ENCODE data around the gene TXNRD3. TPM values are rescaled to one million over a fixed set of nuclear protein-coding genes. Genes with fewer than 3 reads are reported as not detected.
A peak's percentile ranks its signal among the peaks of the same experiment; 100 is the strongest.

TXNRD3 gene
- total RNA-seq, 1 donor from 2014 or later = 10.3 TPM

DNA sequence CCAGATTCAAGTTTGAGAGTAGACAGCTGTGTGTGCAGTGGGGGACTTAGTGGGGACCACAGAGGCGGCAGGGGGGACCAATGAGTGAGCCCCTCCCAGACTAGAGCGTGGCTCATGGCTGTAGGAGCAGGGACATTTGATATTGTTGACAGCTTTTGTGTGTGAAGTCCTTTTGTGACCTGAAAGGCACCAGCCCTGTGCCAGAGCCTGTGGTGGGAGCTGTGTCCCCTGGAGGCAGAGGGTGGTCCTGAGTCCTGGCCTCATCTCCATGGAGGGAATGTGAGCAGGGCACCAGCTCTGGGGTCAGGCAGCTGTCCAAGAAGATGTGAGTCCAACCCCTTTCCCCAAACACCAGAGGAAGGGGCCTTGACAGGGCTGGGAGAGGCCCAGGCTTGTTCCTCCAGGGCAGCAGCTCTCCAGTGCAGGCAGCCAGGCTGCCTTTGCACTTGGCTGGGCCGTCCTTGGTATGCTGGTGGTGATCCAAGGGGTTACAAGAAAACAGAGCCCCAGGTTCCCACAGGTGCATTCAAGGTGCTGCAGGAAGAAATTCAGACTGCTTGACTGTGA is 86.1 kb downstream of the TXNRD3 start:
- DNase-seq = no peak
- Histone ChIP-seq H3K9me3 (no peaks in the 10 kb centered on the region), H3K4me3 (no peak overlapping the region), H3K4me1 (no peaks in the 10 kb centered on the region), H3K36me3 (no peaks in the 10 kb centered on the region), H3K27me3 (no peaks in the 10 kb centered on the region), H3K27ac (no peak overlapping the region)
- TF ChIP-seq CTCF (IDR thresholded peaks at IDR 0.05) = no peak
- ATAC-seq = no peak
- intact Hi-C loops (cut with DNase I) = no loop called here

DNA sequence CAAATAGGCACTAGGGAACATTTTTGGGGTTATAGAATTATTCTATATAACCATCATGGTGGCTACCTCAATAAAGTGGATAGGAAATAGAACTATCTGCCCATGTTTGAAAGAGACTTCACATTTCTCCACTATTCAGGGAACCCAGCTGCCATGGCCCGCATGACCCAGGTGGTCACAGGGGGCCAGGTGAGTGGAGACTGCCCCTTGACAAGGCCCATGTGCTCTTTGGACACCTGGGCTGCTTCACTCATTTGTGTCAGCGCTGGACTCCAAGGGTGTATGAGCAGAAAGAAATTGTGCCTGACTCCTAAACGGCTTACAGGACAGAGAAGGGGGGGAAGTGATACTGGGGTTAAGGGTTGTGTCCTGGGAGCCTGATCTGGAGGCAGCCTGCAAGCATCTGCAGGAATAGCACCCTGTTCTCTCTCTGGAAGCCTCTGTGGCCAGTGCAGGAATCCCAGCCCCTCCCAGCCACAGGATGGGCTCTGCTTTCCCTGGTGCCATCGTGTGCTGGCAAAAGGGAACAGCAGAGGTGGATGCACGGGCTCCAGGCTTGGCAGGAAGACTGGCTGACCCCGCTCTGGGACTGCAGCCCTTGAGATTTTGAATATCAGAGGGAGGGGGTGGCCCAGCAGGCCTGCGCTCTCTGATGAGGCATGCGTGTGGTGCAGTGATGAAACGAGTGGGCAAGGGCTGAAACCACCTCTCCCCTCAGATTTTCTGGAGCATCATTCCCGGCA is 87.1 kb downstream of the TXNRD3 start:
- Histone ChIP-seq H3K4me1 (no peaks in the 10 kb centered on the region), H3K27me3 (no peaks in the 10 kb centered on the region), H3K9me3 (no peaks in the 10 kb centered on the region), H3K36me3 (no peaks in the 10 kb centered on the region), H3K27ac (no peak overlapping the region), H3K4me3 (no peak overlapping the region)
- no peak for TF ChIP-seq CTCF (IDR thresholded peaks at IDR 0.05)
- intact Hi-C loops (cut with DNase I) = no loop called here
- ATAC-seq (peak; percentile 9), DNase-seq (no peak)

- H3K9me3 ChIP-seq = peaks cover 4% of the 10 kb centered on the region
- H3K27me3 ChIP-seq = no peaks in the 10 kb centered on the region
- ATAC-seq = no peak
- DNase-seq = no peak
- no peak overlapping the region for H3K27ac ChIP-seq
- H3K36me3 ChIP-seq = no peaks in the 10 kb centered on the region
- H3K4me3 ChIP-seq = no peak overlapping the region
- intact Hi-C loops (cut with DNase I) = no loop called here
- no peaks in the 10 kb centered on the region for H3K4me1 ChIP-seq
- no peak for TF ChIP-seq CTCF (IDR thresholded peaks at IDR 0.05)
Measured at GRCh38 chr3:126562737-126563276, 92.1 kb downstream of the TXNRD3 start.

- TF ChIP-seq CTCF (IDR thresholded peaks at IDR 0.05) = no peak
- DNase-seq (peak; percentile 41), ATAC-seq (no peak)
- intact Hi-C loops (cut with DNase I) = no loop called here
- Histone ChIP-seq H3K9me3 (peaks cover 4% of the 10 kb centered on the region), H3K27ac (no peak within 1 kb of the TSS), H3K4me1 (no peaks in the 10 kb centered on the region), H3K36me3 (no peaks in the 10 kb centered on the region), H3K4me3 (no peak within 1 kb of the TSS), H3K27me3 (no peaks in the 10 kb centered on the region)
Measured at GRCh38 chr3:126558336-126559071, 96.4 kb downstream of the TXNRD3 start, which contains the start of gene C3orf22. Gene C3orf22, minus strand, starts transcription at chr3:126558932. Its CDS starts 5,542 bp downstream, at chr3:126553390.

- no peak overlapping the region for H3K27ac ChIP-seq
- DNase-seq = no peak
- H3K27me3 ChIP-seq = no peaks in the 10 kb centered on the region
- intact Hi-C loops (cut with DNase I) = no loop called here
- H3K4me3 ChIP-seq = no peak overlapping the region
- H3K4me1 ChIP-seq = no peaks in the 10 kb centered on the region
- H3K9me3 ChIP-seq = peaks cover 4% of the 10 kb centered on the region
- no peaks in the 10 kb centered on the region for H3K36me3 ChIP-seq
- no peak for ATAC-seq
- TF ChIP-seq CTCF (IDR thresholded peaks at IDR 0.05) = no peak
Measured at GRCh38 chr3:126557761-126558160, 97.2 kb downstream of the TXNRD3 start.

All from upper lobe of right lung (tissue), 1 donor.